CD4-positive, alpha-beta T cell treated with Interleukin-15 for 4 hours (primary cell): Measurements from ENCODE around the gene EEIG1.

ENCODE experiments used
- DNase-seq: peaks from one replicate; pipeline ENCODE4 v3.0.0-alpha.2; 2020; ENCODE audit warnings: low spot score

Gene EEIG1

GRCh38 chr9:127974769-127975261 lies 6.0 kb downstream of the EEIG1 start:
- DNase-seq = no peak

GRCh38 chr9:127974001-127974768 lies 6.6 kb downstream of the EEIG1 start:
- DNase-seq = no peak

GRCh38 chr9:127973169-127974000 lies 7.4 kb downstream of the EEIG1 start:
- DNase-seq = no peak

GRCh38 chr9:127972236-127972871 lies 8.4 kb downstream of the EEIG1 start:
- DNase-seq = no peak

- DNase-seq = no peak
Measured at GRCh38 chr9:127971357-127972235, 9.2 kb downstream of the EEIG1 start.

- DNase-seq = peak; percentile 74
Measured at GRCh38 chr9:127970401-127971313, 10.1 kb downstream of the EEIG1 start.

GRCh38 chr9:127968700-127969383 lies 11.9 kb downstream of the EEIG1 start:
- no peak for DNase-seq

- peak; percentile 37 for DNase-seq
Measured at GRCh38 chr9:127968042-127968441, 12.7 kb downstream of the EEIG1 start.

GRCh38 chr9:127967151-127967809 lies 13.5 kb downstream of the EEIG1 start:
- no peak for DNase-seq

- DNase-seq = no peak
Measured at GRCh38 chr9:127966416-127967150, 14.2 kb downstream of the EEIG1 start.

- DNase-seq = no peak
Measured at GRCh38 chr9:127965953-127966352, 14.8 kb downstream of the EEIG1 start.

GRCh38 chr9:127963359-127964064 lies 17.3 kb downstream of the EEIG1 start:
- DNase-seq = no peak

- no peak for DNase-seq
Measured at GRCh38 chr9:127963041-127963358, 17.8 kb downstream of the EEIG1 start.

GRCh38 chr9:127962278-127962677 lies 18.5 kb downstream of the EEIG1 start:
- no peak for DNase-seq

- DNase-seq = no peak
Measured at GRCh38 chr9:127961613-127962155, 19.1 kb downstream of the EEIG1 start.

GRCh38 chr9:127961155-127961490 lies 19.7 kb downstream of the EEIG1 start:
- DNase-seq = no peak

- DNase-seq = no peak
Measured at GRCh38 chr9:127960410-127961154, 20.2 kb downstream of the EEIG1 start.
